Thyroid gland (tissue), 4 donors: ENCODE results near the gene WDPCP. TPM values are rescaled to one million over a fixed set of nuclear protein-coding genes. Genes with fewer than 3 reads are reported as not detected.

Experiments used
- DNase-seq, 2 donors: peaks; one replicate each; pipeline ENCODE4 v3.0.0-alpha.2; 2019
- H3K27ac ChIP-seq, 3 donors: fragments of 200-600 bp; sonication (generic); 1 replicate in 2 of 3; 2 replicates in 1 of 3; pipeline ENCODE4 v1.5.1; 2016 to 2019; ENCODE audit warnings: mild to moderate bottlenecking in 1 of 3, moderate library complexity in 1 of 3
- H3K27me3 ChIP-seq: fragments of 200-600 bp; sonication (generic); one replicate; pipeline ENCODE4 v1.5.1; 2019
- H3K36me3 ChIP-seq, 2 donors: fragments of 200-600 bp; sonication (generic); one replicate each; pipeline ENCODE4 v1.5.1; 2016 to 2019
- H3K4me1 ChIP-seq, 2 donors: fragments of 200-600 bp; sonication (generic); one replicate each; pipeline ENCODE4 v1.5.1; 2017 to 2019
- H3K4me3 ChIP-seq, 3 donors: fragments of 200-600 bp; sonication (generic); replicated peaks in 1 of 3; 1 replicate in 2 of 3; 2 replicates in 1 of 3; pipeline ENCODE4 v1.5.1; 2016; ENCODE audit warnings: mild to moderate bottlenecking in 1 of 3
- H3K9me3 ChIP-seq: fragments of 200-600 bp; sonication (generic); one replicate; pipeline ENCODE4 v1.5.1; 2017
- CTCF ChIP-seq, 6 experiments: fragments of 200-600 bp in 3 of 6; fragments of 450-650 bp in 3 of 6; sonication (generic) in 3 of 6; IDR thresholded peaks; one replicate each; pipeline ENCODE4 v1.5.1; 2016 to 2019; ENCODE audit warnings: antibody characterized with exemption in 6 of 6, mild to moderate bottlenecking in 2 of 6, inconsistent platforms in 1 of 6, moderate library complexity in 1 of 6
- POLR2A ChIP-seq, 2 donors: fragments of 450-650 bp; IDR thresholded peaks; one replicate each; pipeline ENCODE4 v1.6.1; 2017; ENCODE audit warnings: antibody characterized with exemption in 2 of 2, mild to moderate bottlenecking in 2 of 2, moderate library complexity in 1 of 2
- WGBS, 2 donors: methylation state at CpG; one replicate each; pipeline ENCODE4 v1.1.5; 2017; 5-methylcytosine and 5-hydroxymethylcytosine counted together
- intact Hi-C: fragments of 100-400 bp; cut with DNase I; formaldehyde crosslinking; loops from one replicate; pipeline ENCODE4 v1.15.1; 2023
- total RNA-seq, 4 donors: library from RNA; depleted of rRNA; stranded (reverse); fragments of >200 nt; gene quantifications; one replicate each; pipeline ENCODE4 v1.2.3, GENCODE V29; 2016

WDPCP gene
- total RNA-seq, 4 donors from 2014 or later: 18.3 to 33.1 (median 22.0) TPM

- Histone ChIP-seq H3K27me3 (no peaks in the 10 kb centered on the region), H3K4me3 (no peak overlapping the region), H3K27ac (no peak overlapping the region), H3K4me1 (no peaks in the 10 kb centered on the region), H3K36me3 (no peaks in the 10 kb centered on the region), H3K9me3 (no peaks in the 10 kb centered on the region)
- DNase-seq: no peak
- TF ChIP-seq POLR2A (IDR thresholded peaks at IDR 0.05) (no peak), CTCF (IDR thresholded peaks at IDR 0.05) (no peak)
- intact Hi-C loops: no loop called here
Observed at GRCh38 chr2:63194175-63194574, 394.1 kb downstream of the WDPCP start.

- no peak for DNase-seq
- no peak overlapping the region for H3K27ac ChIP-seq
- H3K9me3 ChIP-seq: no peaks in the 10 kb centered on the region
- no peaks in the 10 kb centered on the region for H3K36me3 ChIP-seq
- no peaks in the 10 kb centered on the region for H3K27me3 ChIP-seq
- TF ChIP-seq POLR2A (IDR thresholded peaks at IDR 0.05) (no peak), CTCF (IDR thresholded peaks at IDR 0.05) (no peak)
- 89 to 93% methylated on average over 2 of the region's 2 CpGs for whole genome bisulfite sequencing, 2 donors
- H3K4me3 ChIP-seq: no peak overlapping the region
- intact Hi-C loops: no loop called here
- H3K4me1 ChIP-seq: no peaks in the 10 kb centered on the region
Observed at GRCh38 chr2:63192889-63193774, 395.1 kb downstream of the WDPCP start.

- intact Hi-C loops: no loop called here
- Histone ChIP-seq H3K4me1 (no peaks in the 10 kb centered on the region), H3K4me3 (no peak overlapping the region)
Observed at GRCh38 chr2:63192169-63192888, 395.9 kb downstream of the WDPCP start.

GRCh38 chr2:63189026-63189425, 399.3 kb downstream of the WDPCP start:
- intact Hi-C loops: no loop called here
- Histone ChIP-seq H3K4me1 (no peaks in the 10 kb centered on the region), H3K36me3 (no peaks in the 10 kb centered on the region), H3K4me3 (no peak overlapping the region), H3K27ac (no peak overlapping the region), H3K27me3 (no peaks in the 10 kb centered on the region), H3K9me3 (no peaks in the 10 kb centered on the region)
- no peak for DNase-seq
- no peak for TF ChIP-seq POLR2A (IDR thresholded peaks at IDR 0.05)
- peak in 1 of 6 experiments; percentile 30 for TF ChIP-seq CTCF (IDR thresholded peaks at IDR 0.05)
- 31 to 33% methylated on average over 4 of the region's 4 CpGs for WGBS, 2 donors

More at GRCh38 chr2:63192169-63192888, 395.9 kb downstream of the WDPCP start:
- no peaks in the 10 kb centered on the region for H3K36me3 ChIP-seq
- no peaks in the 10 kb centered on the region for H3K9me3 ChIP-seq
- TF ChIP-seq CTCF (IDR thresholded peaks at IDR 0.05) (no peak), POLR2A (IDR thresholded peaks at IDR 0.05) (no peak)
- H3K27me3 ChIP-seq: no peaks in the 10 kb centered on the region
- no peak overlapping the region for H3K27ac ChIP-seq
- DNase-seq: no peak

- 86 to 96% methylated on average over 3 of the region's 3 CpGs for WGBS, 2 donors
- H3K27ac ChIP-seq: no peak overlapping the region
- no peaks in the 10 kb centered on the region for H3K9me3 ChIP-seq
- H3K4me1 ChIP-seq: no peaks in the 10 kb centered on the region
- intact Hi-C loops: no loop called here
- H3K4me3 ChIP-seq: no peak overlapping the region
- no peaks in the 10 kb centered on the region for H3K36me3 ChIP-seq
- no peaks in the 10 kb centered on the region for H3K27me3 ChIP-seq
- TF ChIP-seq POLR2A (IDR thresholded peaks at IDR 0.05) (no peak), CTCF (IDR thresholded peaks at IDR 0.05) (no peak)
- no peak for DNase-seq
Observed at GRCh38 chr2:63186331-63186730, 401.9 kb downstream of the WDPCP start.
